AG20443 (cell line): Measurements from ENCODE around the gene GNL3L.
"Not testable (repeated sequence)": the region's sequence is repeated elsewhere in the genome, so short reads cannot be mapped to it uniquely, and the experiment has no call there.

Source experiments
- DNase-seq: peaks from one replicate; pipeline ENCODE4 v3.0.0; 2012; ENCODE audit warnings: low spot score, mixed read lengths

GNL3L gene

DNA sequence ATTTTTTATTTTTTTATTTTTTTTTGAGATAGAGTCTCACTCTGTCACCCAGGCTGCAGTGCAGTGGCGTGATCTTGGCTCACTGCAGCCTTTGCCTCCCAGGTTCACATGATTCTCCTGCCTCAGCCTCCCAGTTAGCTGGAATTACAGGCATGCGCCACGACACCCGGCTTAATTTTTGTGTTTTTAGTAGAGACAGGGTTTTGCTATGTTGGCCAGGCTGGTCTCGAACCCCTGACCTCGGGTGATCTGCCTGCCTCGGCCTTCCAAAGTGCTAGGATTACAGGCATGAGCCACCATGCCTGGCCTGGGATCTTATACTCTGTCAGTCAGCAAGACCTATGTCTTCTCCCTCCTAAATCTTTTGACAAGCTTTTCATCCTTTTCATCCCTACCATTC is 25.0 kb downstream of the GNL3L start:
- not testable (repeated sequence) for DNase-seq

DNA sequence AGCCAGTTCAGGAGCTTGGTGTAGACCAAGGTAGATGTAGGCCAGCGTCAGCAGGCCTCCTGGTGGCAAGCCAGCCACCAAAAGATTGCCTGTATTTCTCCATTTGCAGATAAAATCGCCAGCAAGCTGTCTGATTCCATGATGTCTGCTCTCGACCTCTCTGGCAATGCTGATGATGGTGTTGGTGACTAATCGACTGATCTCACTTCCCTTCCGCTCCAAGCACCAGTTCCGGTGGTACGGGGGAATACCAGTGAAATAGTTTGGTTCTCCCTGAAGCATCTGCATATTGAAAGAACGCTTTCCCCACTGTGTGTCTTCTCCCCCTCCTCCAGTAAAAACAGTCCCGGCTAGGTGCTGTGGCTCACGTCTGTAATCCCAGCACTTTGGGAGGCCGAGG is 30.4 kb downstream of the GNL3L start:
- DNase-seq, result no peak

DNA sequence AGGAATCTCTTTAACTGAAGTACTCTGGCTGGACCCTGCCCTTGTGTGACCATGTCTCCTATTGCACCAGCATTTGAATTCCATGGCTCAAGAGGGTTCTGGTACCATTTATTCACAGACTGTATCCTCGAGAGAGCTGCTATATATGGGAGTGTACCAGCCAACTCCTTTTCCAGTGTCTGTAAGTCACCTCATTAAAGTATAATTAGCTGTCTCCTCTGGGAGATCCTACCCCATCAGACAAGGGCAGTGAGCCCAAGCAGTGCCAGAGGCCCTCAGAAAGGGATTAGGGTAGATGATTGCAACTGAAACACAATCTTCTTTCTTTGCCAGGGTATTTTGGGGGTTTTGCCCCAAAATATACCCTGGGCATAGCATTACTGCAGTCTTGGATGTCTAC is 31.6 kb downstream of the GNL3L start:
- no peak for DNase-seq

DNA sequence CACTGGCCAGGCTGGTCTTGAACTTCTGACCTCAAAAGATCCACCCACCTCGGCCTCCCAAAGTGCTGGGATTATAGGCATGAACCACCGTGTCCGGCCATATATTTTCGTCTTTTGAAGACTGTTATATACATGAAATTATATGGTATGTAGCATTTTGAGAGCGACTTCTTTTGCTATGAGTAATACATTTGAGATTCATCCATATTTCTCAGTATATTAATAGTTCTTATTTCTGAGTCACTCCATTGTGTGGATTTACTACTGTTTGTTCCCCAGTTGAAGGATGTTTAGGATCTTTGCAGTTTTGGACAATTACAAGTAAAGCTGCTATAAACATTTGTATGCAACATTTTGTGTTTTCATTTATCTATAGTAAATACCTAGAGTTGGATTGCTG is 34.9 kb downstream of the GNL3L start:
- DNase-seq, result no peak

DNA sequence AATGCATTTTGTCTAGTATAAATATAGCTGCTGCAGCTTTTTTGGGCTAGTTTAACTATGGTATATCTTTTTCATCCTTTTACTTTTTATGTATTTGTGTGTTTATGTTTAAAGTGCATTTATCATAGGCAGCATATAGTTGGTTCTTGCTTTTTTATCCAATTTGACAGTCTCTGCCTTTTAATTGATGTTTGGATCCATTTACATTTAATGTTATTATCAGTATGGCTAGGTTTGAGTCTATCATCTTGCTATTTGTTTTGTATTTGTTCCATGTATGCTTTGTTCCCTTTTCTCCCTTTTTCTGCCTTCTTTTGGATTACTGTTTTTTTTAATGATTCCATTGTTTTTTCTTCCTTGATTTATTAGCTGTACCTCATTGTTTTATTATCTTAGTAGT is 40.3 kb downstream of the GNL3L start:
- DNase-seq, result no peak

DNA sequence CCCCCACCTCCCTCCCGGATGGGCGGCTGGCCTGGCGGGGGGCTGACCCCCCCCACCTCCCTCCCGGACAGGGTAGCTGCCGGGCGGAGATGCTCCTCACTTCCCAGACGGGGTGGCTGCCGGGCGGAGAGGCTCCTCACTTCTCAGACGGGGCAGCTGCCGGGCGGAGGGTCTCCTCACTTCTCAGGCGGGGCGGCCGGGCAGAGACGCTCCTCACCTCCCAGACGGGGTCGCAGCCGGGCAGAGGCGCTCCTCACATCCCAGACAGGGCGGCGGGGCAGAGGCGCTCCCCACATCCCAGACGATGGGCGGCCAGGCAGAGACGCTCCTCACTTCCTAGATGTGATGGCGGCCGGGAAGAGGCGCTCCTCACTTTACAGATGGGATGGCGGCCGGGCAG is 42.6 kb downstream of the GNL3L start:
- DNase-seq, result not testable (repeated sequence)

DNA sequence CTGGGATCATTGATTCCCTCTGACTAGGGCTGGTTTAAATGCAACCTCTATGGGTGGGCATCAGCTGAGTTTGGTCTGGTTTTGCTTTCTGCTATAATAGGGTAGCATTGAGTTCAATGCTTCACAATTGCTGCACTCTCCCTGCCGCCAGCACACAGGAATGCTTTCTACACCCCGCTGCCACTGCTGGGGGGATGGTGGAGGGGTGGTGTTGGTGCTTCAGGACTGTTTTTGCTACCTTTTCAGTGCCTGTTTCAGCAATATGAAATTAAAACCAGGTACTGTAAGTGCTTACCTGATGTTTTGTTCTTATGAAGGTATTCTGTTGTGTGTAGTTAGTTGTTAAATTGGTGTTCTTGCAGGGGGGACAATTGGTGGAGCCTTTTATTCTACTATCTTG is 67.7 kb downstream of the GNL3L start:
- no peak for DNase-seq

DNA sequence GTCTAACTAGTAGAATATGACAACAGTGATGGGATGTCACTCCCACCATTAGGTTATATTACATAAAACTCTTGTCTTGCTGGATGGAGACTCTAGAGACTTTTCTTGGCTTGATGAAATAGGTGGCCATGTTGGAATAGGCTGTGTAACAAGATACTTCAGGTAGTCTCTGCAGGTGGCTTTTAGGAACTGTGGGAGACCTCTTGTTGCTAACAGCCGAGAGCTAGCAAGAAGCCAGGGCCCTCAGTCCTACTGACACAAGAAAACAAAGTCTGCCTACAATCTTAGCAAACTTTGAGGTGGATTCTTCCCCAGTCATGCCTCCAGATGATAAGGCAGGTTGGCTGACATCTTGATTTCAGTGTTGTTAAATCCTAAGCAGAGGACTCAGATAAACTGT is 72.5 kb downstream of the GNL3L start:
- no peak for DNase-seq
